Loucy (cell line): ENCODE results near the gene STXBP2.

Source experiments
- EZH2phosphoT487 ChIP-seq: fragments of 200-600 bp; IDR thresholded peaks from 2 replicates; pipeline ENCODE4 v1.6.1; 2018; ENCODE audit warnings: antibody characterized with exemption, mild to moderate bottlenecking, moderate library complexity, borderline replicate concordance
- TF ChIP-seq, protein P1 (sequence below): fragments of 200-600 bp; sonication (generic); conservative IDR thresholded peaks from 2 replicates; pipeline ENCODE4 v1.5.1; 2014; ENCODE audit warnings: mild to moderate bottlenecking, antibody characterized with exemption, low read length

DNA sequence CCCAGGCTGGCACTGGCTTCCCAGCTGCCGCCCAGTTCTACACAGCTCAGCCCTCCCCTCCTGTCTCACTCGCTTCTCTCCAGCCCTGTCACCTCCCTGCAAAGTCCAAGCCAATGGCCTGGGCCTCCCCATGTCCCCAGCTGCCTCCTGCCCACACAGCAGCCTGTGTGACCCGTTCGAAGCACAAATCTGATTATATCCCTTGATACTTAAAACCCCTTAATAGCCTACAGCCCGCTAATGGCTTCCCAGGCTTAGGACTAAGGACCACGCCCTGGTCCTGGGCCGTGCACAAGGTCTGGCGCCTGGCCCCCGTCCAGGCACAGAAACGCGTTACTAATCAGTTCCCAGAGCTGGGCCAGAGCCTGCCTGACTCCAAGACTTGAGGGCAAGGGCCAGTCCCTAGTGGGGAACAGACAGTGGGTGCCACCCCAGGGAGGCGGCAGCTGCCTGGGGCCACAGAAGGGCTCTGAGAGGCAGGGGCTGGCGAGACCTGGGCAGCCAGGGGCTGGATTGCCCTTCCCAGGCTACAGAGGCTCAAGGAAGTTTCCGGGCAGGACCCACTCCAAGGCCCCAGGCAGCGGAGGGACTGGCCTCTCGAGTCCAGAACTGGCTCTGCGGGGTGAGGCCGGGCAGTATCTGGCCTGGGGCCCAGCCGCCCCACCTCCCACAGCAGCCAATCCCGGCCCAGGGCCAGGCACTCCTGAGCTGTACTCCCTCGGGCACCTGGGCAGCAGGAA is 18.0 kb upstream of the STXBP2 start:
- TF ChIP-seq, protein P1, sequence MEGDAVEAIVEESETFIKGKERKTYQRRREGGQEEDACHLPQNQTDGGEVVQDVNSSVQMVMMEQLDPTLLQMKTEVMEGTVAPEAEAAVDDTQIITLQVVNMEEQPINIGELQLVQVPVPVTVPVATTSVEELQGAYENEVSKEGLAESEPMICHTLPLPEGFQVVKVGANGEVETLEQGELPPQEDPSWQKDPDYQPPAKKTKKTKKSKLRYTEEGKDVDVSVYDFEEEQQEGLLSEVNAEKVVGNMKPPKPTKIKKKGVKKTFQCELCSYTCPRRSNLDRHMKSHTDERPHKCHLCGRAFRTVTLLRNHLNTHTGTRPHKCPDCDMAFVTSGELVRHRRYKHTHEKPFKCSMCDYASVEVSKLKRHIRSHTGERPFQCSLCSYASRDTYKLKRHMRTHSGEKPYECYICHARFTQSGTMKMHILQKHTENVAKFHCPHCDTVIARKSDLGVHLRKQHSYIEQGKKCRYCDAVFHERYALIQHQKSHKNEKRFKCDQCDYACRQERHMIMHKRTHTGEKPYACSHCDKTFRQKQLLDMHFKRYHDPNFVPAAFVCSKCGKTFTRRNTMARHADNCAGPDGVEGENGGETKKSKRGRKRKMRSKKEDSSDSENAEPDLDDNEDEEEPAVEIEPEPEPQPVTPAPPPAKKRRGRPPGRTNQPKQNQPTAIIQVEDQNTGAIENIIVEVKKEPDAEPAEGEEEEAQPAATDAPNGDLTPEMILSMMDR = no peak
- no peak for TF ChIP-seq EZH2phosphoT487
